Retinal pigment epithelial cell (primary cell): ENCODE measurements around the gene ERMN.

Experiments used
- DNase-seq: peaks from one replicate; pipeline ENCODE4 v3.0.0-alpha.2; 2010; ENCODE audit warnings: low read depth
- H3K4me3 ChIP-seq: 2 replicates; pipeline ENCODE4 v1.5.1; 2011; ENCODE audit warnings: mild to moderate bottlenecking, low read length, control low read depth, moderate library complexity
- TF ChIP-seq, protein P1 (sequence below): conservative IDR thresholded peaks from 2 replicates; pipeline ENCODE4 v1.5.1; 2011; ENCODE audit warnings: low read depth, low read length, control low read depth, inconsistent platforms

ERMN gene

DNA sequence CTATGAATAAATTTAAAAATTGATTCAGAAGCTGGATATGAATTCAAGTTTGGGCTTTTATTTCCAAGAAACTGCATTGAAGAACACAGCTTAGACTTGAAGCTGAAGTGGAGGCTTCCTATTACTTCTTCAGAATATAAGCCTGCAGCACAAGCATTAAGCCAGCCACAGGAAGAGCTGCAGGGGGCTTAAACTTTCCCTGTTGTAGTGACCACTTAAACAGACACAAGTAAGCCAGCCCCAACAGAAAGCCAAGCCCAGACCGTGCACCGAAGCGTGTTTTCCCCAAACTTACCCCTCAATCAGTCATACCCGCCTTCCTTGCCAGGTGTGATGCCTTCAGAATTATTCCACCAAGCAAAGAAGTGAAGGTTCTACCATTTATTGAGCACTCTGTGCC is 28.7 kb downstream of the ERMN start:
- TF ChIP-seq, protein P1, sequence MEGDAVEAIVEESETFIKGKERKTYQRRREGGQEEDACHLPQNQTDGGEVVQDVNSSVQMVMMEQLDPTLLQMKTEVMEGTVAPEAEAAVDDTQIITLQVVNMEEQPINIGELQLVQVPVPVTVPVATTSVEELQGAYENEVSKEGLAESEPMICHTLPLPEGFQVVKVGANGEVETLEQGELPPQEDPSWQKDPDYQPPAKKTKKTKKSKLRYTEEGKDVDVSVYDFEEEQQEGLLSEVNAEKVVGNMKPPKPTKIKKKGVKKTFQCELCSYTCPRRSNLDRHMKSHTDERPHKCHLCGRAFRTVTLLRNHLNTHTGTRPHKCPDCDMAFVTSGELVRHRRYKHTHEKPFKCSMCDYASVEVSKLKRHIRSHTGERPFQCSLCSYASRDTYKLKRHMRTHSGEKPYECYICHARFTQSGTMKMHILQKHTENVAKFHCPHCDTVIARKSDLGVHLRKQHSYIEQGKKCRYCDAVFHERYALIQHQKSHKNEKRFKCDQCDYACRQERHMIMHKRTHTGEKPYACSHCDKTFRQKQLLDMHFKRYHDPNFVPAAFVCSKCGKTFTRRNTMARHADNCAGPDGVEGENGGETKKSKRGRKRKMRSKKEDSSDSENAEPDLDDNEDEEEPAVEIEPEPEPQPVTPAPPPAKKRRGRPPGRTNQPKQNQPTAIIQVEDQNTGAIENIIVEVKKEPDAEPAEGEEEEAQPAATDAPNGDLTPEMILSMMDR: no peak
- DNase-seq: no peak

DNA sequence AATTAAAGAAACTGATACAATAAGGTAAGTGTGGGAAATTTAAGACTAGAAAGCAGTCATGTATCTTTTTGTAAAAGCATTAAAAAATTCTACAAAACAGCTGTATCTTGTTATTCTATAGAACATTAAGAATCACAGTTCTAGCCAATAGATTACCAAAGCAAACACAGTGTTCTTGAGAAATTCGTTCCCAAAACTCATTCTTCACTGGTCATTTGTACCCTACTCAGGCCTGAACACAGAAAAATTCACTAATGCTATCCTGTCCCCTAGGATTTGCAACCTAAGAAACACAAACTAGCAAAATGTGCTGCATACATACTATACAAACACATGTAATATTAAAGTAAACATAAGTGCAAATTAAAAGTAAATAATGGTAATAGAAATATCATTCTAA is 29.1 kb downstream of the ERMN start:
- no peak for DNase-seq
- no peak overlapping the region for H3K4me3 ChIP-seq
- TF ChIP-seq, protein P1: no peak

More for the DNA sequence above, 28.7 kb downstream of the ERMN start:
- no peak overlapping the region for H3K4me3 ChIP-seq

DNA sequence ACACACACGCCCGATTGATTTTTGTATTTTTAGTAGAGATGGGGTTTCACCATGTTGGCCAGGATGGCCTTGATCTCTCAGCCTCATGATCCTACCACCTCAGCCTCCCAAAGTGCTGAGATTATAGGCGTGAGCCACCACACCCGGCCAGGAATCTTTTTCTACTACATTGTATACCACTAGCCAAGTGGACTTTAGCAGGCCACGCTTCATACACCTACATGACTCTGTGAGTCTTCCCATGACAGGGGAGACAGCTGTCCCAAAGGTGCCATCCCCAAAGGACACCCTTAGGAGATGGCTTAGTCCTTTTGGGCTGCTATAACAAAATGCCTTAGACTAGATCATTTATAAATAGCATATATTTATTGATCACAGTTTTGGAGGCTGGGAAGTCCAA is 32.8 kb downstream of the ERMN start:
- TF ChIP-seq, protein P1: no peak
- no peak overlapping the region for H3K4me3 ChIP-seq
- DNase-seq: no peak

DNA sequence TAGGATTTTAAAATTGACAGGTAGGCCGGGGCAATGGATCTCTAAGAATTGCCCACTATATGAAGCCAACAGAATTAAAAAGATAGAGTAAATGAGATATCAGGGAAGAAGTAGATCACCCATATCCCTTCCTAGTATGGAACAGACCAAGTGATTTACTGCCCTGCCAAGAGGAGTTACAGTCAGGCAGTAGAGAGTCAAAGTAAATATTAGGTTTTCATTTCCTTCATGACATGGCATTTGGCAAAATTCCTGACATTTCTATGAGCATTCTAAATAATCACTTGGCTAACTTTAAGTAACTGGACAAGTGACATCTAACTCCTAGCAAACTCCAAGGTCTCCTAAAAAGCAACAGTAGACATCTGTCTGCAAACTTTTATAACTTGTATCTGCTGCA is 34.6 kb downstream of the ERMN start:
- TF ChIP-seq, protein P1: no peak
- DNase-seq: no peak

DNA sequence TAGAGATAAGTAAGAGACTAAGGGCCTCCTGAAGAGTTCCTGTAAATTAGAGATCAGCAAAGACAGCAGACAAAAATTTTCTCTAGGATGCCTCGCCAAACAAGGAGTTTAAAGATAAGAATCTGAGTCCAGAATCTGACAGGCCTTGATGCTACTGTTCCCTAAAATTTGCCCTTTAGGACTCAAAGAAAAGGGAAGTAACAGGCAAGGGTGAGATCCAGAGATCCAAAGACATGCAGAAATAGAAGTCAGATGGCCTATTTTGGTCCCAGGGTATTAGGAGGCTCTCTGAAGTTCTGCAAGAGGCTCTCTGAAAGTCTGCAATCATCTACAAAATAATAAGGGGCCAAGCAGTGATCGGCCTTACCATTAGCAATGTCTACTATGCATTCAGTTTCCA is 35.1 kb downstream of the ERMN start:
- TF ChIP-seq, protein P1: no peak
- no peak for DNase-seq
- H3K4me3 ChIP-seq: no peak overlapping the region

More for the DNA sequence above, 34.6 kb downstream of the ERMN start:
- no peak overlapping the region for H3K4me3 ChIP-seq

DNA sequence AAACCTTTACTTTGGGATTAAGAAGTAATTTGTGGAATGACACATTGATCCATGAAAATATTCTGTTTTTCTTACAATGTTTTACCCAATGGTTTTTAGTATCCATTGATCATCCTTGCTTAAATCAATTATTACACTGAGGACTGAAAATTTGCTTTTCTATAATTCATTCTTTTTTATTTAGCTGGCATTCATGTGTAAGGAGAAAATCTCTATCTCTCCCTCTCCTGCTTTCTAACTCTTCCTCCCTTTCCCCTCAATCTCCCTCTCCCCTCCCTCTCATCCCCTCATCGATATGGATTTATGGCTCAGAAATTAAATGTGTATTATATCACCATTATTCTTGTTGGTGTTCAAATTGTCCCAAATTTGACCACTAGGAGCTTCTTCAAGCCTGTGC is 38.5 kb downstream of the ERMN start:
- no peak overlapping the region for H3K4me3 ChIP-seq
- no peak for DNase-seq
- TF ChIP-seq, protein P1: no peak

DNA sequence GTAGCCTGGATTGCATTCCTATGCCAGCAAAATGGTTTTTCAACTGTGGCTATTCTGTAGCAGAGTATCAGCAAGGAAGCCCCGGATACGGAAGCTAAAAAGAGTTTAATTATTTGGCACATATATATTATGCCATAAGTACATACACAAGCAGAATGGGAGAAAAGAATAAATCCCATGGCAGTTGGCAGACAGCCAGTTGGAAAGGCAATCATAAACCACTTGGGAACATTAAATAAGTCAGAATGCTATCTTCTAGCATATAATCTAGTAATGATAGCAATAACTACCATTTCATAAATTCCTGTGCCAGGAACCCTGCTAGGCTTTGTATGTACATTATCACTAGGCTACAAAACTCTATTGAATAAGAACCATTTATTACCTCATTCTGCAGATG is 42.2 kb downstream of the ERMN start:
- TF ChIP-seq, protein P1: no peak
- no peak for DNase-seq
- H3K4me3 ChIP-seq: no peak overlapping the region
